SIG-M5 treated with dmso at 0.1 percent for 504 hours (cell line): ENCODE data around the gene LSM10.

Experiments used
- DNase-seq: peaks from one replicate; lab custom pipeline; 2025; ENCODE audit not compliant: unreplicated experiment; lab: John Stamatoyannopoulos, UW

LSM10 gene

DNA sequence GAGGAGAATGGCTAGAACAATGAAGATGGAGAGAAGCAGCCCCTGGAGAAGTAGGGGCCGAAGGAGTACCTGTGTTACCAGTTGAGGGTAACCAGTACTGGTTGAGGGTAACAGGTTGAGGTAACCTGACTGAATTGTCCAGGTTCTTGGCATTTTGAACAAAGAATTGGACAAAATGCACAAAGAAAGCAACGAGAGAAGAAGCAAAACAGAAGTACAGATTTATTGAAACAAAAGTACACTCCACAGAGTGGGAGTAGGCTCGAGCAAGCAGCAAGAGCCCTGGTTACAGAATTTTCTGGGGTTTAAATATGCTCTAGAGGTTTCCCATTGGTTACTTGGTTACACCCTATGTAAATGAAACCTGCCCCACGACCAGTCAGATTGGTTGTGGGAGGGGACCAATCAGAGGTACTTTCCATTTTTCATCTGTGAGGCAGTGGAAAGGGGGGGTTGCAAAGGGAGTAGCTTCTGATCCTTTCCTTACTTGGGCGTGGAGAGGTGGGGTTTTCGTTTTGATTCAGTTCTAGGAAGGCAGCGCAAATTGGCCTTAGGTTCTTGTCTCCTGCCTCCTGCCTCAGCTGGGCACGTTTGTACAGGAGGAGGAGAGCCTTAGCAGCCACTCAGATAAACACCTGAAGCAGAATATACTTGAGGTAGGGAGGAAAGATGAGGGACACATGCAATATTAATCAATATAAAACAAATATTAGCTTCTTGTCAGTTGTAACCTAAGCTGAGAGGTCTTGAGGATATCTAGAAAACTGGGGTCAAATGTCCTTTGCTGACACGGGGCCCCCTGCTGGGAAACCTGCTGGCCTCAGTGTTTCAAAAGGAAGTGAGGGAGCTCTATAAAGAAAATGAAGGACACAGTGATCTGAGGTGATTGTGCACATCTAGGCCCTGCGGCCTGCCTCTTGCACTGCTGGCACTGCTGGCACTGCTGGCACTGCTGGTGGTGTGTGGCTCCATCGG is 14.3 kb upstream of the LSM10 start:
- peak; percentile 42 for DNase-seq

DNA sequence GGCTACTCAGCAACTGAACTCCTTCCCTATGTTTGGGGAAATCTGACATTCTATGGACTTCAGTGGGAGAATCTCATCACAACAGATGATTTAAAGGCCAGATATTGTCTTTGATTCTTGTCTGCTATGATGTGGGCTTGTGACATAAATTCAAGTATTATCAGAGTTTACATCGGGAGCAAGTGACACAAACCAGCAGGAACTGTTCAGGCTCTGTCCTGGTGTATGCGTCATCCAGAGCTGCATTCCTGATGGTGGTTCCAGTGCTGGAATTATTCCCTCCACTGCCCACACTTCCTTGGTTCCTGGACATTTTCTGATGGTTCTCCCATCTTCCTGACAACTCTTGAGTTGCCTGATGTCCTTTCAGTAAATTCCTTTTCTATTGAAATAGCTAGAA is 10.8 kb upstream of the LSM10 start:
- DNase-seq, result peak; percentile 20

DNA sequence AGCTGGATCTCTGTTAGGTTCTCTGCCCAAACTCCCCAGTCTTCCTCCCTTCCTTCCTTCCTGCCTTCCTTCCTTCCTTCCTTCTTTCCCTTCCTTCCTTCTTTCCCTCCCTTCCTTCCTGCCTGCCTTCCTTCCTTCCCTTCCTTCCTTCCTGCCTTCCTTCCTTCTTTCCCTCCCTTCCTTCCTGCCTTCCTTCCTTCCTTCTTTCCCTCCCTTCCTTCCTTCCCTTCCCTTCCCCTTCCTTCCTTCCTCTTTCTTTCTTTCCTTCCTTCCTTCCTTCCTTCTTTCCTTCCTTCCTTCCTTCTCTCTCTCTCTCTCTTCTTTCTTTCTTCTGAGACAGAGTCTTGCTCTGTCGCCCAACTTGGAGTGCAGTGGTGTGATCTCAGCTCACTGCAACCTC is 8.7 kb upstream of the LSM10 start:
- DNase-seq, result no peak

DNA sequence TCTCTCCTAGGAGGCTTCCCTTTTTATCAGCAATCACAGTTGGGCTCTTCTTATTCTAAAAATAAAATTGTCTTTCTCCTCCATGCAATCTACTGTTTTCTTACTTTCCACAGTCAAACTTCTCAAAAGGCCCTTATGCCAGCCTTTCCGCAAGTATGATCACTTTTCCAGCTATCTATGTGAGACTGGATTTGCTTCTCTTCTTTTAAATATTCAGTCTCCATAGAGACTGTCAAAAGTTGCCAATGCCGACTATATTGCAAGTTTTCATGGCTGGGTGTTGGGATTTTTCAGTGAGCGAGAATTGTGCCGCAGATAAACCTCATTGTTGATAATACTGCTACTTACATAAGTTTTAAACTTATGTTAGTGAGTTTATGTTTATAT is 4.8 kb upstream of the LSM10 start:
- DNase-seq, result no peak

GRCh38 chr1:36401602-36402503 is 4.1 kb upstream of the LSM10 start:
- DNase-seq, result no peak

GRCh38 chr1:36400825-36401601 is 3.3 kb upstream of the LSM10 start:
- DNase-seq, result peak; percentile 82

- DNase-seq, result no peak
Measured at GRCh38 chr1:36400514-36400824, 2.8 kb upstream of the LSM10 start.

DNA sequence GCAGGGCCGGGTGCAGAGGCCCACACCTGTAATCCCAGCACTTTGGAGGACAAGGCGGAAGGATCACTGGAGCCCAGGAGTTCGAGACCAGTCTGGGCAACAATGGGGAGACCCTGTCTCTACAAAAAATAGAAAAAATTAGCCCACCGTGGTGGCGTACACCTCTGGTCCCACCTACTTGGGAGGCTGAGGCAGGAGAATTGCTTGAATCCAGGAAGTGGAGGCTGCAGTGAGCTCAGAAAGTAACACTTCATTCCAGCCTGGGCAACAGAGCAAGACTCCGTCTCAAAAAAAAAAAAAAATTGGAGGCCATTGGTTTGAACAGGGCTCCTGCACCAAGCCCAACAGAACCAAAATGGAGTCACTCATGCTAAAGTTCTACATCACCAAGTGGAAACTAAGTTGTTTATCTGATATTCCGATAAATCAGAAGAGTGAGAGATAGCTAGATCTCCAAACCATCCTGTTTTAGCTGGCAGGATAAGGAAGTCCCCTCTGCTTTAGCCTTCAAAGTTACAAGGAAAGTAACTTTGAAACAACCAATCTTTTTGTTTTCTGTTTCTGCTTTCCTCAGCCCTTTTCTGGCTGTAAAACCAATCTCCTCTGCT is 766 bp upstream of the LSM10 start:
- DNase-seq, result no peak

DNA sequence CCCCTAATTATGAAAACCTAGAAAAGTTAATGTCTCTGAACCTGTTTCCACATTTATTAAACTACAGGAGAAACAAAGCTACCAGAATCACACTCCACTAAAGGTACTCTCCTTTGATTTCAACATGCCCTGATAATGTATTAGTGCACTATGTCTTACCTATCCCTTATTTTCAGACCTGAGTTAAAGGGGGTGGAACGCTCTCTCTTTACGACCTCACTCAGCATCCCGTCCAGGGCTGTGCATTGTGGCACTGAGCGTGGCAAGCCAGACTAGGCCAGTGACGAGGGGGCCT is 678 bp downstream of the LSM10 start:
- DNase-seq, result no peak

DNA sequence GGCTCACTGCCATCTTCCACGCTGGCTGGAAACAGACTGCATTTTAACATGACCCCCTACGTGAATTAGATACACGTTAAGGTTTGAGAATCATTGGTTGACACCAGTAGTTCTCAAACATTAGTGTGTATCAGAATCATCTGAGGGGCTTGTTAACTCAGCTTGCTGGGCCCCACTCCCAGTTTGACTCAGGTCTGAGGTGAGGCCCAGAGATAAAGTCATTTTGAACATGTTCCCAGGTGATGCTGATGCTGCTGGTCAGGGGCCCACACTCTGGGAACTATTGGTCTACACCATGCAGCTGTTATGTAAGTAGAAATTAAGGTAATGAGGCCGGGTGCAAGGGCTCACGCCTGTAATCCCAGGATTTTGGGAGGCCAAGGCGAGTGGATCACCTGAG is 1.3 kb downstream of the LSM10 start:
- no peak for DNase-seq

DNA sequence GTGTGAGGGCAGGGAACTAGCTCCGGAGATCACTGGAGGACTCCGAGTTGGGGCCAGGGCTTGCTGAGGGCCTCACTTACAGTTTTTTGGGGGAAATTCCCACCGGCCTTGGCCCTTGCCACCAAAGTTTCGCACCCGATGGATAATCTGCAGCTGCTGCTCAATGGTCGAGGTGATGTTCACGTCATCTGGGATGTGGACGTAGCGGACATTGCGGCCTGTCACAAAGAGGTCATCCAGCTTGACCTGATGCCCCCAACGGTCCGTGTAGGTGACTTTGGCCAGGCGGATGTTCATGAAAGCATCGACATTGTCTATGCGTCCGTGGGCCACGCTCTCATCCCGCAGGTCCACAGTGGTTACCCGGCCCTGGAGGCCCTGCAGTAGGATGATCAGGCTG is 4.0 kb downstream of the LSM10 start:
- no peak for DNase-seq

DNA sequence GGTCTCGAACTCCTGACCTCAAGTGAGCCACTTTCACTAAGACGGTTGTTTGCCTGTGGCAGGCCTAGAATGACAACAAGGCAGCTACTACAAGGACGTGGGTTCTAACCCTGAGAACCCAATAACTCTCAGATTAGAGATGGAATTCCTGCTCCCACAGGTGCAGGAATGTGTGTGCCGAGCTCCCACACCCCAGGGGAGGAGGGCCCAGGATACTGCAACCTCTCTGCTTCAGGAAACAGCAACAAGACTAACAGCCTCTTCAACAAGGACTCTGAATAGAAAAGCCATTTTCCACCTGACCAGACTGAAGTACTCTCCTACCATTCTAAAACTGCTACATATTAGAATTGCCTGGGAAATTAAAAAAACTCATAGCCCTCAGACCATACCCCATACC is 4.9 kb downstream of the LSM10 start:
- no peak for DNase-seq

- no peak for DNase-seq
Measured at GRCh38 chr1:36391271-36391670, 6.4 kb downstream of the LSM10 start.

DNA sequence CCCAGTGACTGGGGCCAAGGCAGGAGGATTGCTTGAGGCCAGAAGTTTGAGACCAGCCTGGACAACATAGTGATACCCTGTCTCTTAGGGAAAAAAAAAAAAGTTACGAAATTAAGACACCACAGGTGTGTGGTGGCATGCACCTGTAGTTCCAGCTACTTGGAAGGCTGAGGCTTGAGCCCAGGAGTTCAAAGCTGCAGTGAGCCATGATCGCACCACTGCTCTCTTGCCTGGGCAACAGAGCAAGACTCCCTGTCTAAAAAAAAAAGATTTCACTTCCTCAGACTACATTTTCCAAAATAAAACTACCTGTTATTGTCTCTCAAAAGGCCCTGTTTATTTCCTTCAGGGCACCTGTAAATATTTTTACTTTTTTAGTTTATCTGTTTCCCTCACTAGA is 7.3 kb downstream of the LSM10 start:
- no peak for DNase-seq

DNA sequence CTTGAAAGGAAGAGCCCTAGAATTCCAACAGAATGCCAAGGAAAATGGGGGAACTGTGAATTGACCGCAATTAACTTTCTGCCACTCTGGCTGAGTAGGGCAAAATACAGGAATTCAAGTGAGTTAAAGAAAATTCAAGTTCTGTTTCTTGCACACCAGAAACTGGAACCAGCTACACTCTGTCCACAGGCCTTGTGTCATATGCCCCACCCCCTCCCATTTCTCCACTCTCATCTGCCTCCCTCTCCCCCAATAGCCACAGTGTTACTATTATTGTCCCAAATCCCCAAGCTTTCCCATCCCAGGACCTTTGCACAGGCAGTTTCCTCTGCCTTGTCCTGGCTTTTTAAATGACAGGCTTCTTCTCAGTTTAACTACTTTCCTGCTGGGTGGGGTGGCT is 7.7 kb downstream of the LSM10 start:
- DNase-seq, result no peak

DNA sequence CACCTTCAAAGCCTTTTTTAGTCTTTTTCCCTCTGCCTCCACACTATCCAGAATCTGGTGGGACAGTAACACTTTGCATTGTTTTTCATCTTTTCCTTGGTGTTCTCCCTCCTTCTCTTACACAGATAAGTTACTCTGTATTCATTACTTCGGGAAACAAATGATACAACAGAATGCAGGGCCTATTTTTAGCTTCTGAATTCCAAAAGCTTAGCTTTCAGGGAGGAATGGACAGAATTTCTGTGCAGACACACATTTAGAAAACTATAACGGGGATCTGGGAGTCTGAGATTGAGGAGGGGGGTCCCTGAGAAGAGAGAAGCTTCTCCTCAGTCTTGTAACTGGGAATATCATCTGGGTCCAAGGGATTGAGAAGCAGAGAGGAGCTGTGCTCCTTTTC is 8.4 kb downstream of the LSM10 start:
- no peak for DNase-seq

- peak; percentile 51 for DNase-seq
Measured at GRCh38 chr1:36387141-36387949, 10.4 kb downstream of the LSM10 start.

DNA sequence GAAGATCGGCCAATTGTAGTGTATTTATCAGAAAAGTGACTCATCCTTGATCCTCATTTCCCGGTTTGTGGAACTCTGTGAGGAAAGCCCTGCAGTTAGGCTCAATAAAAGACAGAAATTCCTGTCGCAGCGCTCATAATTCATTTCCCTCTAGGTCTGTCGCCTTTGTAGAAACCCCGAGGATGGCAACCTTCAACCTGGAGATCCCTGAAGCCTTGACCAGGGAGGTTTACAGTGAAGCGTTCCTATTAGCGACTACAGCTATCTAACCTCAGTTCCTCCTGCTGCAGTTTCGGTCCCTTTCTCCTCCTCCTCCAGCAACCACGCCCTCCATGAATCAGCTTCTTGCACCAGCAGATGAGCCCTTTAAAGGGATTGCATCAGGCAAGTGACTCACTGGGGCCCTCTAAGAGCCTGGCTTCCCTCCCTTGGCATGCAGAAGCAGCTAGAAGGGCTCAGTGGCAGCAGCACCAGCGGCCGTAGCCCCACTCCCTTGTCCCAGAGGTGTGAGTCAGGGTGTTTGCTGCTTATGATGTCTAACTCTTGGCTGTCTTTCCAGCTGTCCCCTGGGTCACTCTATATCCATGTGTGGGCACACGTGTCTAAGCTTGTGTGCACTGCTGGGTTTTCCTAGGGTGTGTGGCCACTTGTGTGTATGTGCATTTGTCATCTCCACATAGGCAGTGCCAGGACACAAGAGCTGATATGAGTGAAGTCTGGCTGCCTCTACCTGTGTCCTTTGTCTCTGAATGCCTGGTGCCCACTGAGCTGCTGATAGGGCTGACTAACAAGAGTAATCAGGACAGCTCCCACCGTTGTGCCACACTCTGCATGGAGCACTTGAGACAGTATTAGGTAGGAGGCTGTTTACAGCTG is 11.2 kb downstream of the LSM10 start:
- peak; percentile 99 for DNase-seq
